ENCODE measurements around the gene CCR1. TPM values are rescaled to one million over a fixed set of nuclear protein-coding genes. Genes with fewer than 3 reads are reported as not detected.

CCR1 gene
- total and polyA plus RNA-seq, 2 of the 4 experiments (the other 2 are of a cell fraction), result not detected

DNA sequence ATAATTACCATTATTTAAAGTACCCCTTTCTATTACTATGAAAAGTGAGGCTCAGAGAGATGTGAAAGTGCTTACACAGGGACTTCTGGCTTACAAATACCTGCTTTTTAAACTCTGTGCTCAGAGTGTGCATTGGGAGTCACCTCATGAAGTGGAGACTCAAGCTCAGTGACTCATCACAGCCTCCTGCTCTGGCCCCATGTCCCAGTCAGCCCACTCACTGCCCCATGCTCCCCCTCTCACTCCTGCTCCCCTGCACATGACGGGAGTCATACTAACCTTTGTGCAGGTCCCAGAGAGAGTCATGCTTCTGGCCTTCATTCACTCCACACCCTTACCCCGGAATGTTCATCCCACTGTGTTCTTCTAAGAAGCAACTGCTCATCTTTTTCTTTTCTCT lies 20.2 kb downstream of the CCR1 start:
- H2BK15ac ChIP-seq (ENCODE audit: low read depth, low read length), result no peak overlapping the region
- H2AFZ ChIP-seq (replicated peaks; ENCODE audit: low read length, poor library complexity), result peak overlapping the region; percentile 37
- DNase-seq, result peak; percentile 58
- no peak overlapping the region for H3K14ac ChIP-seq (replicated peaks; ENCODE audit: low read depth, low read length)
- no peaks in the 10 kb centered on the region for H3K4me1 ChIP-seq (ENCODE audit: control insufficient read depth, insufficient read depth, low read length)
- BruUV-seq (replicated peaks), result no TSS peak
- no peak overlapping the region for H3K18ac ChIP-seq (ENCODE audit: low read depth, low read length)
- H3K4me2 ChIP-seq (ENCODE audit: low read depth, low read length), result no peak overlapping the region
- H3K36me3 ChIP-seq (ENCODE audit: control insufficient read depth, insufficient read depth, low read length), result no peaks in the 10 kb centered on the region
- H3K4me3 ChIP-seq (ENCODE audit: insufficient read depth, low read depth, low read length), result no peak overlapping the region
- no peak overlapping the region for H4K8ac ChIP-seq (ENCODE audit: low read depth in 2 of 2, low read length in 2 of 2)
- peaks cover 2% of the 10 kb centered on the region; the same call in 1 of the 2 replicates for H3K9me3 ChIP-seq (ENCODE audit: control insufficient read depth, insufficient read depth, low read length)
- H4K91ac ChIP-seq (ENCODE audit: insufficient read depth, low read depth, low read length), result no peak overlapping the region
- TF ChIP-seq, protein P1, sequence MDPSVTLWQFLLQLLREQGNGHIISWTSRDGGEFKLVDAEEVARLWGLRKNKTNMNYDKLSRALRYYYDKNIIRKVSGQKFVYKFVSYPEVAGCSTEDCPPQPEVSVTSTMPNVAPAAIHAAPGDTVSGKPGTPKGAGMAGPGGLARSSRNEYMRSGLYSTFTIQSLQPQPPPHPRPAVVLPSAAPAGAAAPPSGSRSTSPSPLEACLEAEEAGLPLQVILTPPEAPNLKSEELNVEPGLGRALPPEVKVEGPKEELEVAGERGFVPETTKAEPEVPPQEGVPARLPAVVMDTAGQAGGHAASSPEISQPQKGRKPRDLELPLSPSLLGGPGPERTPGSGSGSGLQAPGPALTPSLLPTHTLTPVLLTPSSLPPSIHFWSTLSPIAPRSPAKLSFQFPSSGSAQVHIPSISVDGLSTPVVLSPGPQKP (IDR thresholded peaks at IDR 0.05; ENCODE audit: borderline replicate concordance, low read depth, low read length), result no peak
- TF ChIP-seq POLR2A (IDR thresholded peaks at IDR 0.05; ENCODE audit: low read depth, low read length) (no peak), RCOR1 (IDR thresholded peaks at IDR 0.05; ENCODE audit: insufficient replicate concordance, low read length) (no peak), NFE2L2 (IDR thresholded peaks at IDR 0.05; ENCODE audit: low read depth, low read length) (no peak), BHLHE40 (IDR thresholded peaks at IDR 0.05; ENCODE audit: low read depth, low read length) (0 out of 2 replicates have a peak, but pooled peaks have one; percentile 13), SMC3 (IDR thresholded peaks at IDR 0.05; ENCODE audit: low read depth, low read length) (no peak)
- TF ChIP-seq, protein P2, sequence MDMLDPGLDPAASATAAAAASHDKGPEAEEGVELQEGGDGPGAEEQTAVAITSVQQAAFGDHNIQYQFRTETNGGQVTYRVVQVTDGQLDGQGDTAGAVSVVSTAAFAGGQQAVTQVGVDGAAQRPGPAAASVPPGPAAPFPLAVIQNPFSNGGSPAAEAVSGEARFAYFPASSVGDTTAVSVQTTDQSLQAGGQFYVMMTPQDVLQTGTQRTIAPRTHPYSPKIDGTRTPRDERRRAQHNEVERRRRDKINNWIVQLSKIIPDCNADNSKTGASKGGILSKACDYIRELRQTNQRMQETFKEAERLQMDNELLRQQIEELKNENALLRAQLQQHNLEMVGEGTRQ (IDR thresholded peaks at IDR 0.05; ENCODE audit: low read depth, low read length), result no peak
- TF ChIP-seq, protein P3, sequence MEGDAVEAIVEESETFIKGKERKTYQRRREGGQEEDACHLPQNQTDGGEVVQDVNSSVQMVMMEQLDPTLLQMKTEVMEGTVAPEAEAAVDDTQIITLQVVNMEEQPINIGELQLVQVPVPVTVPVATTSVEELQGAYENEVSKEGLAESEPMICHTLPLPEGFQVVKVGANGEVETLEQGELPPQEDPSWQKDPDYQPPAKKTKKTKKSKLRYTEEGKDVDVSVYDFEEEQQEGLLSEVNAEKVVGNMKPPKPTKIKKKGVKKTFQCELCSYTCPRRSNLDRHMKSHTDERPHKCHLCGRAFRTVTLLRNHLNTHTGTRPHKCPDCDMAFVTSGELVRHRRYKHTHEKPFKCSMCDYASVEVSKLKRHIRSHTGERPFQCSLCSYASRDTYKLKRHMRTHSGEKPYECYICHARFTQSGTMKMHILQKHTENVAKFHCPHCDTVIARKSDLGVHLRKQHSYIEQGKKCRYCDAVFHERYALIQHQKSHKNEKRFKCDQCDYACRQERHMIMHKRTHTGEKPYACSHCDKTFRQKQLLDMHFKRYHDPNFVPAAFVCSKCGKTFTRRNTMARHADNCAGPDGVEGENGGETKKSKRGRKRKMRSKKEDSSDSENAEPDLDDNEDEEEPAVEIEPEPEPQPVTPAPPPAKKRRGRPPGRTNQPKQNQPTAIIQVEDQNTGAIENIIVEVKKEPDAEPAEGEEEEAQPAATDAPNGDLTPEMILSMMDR (conservative IDR thresholded peaks at IDR 0.05; ENCODE audit: low read depth, low read length), result no peak
- 52% methylated on average over 2 of the region's 2 CpGs; no CpG with 5 or more reads in 1 of the 2 experiments for WGBS, 2 experiments (ENCODE audit: extremely low coverage in 2 of 2, insufficient read length in 1 of 2)
- no peak overlapping the region for H2BK120ac ChIP-seq (ENCODE audit: low read depth, low read length)
- H3K23ac ChIP-seq (ENCODE audit: low read depth, low read length), result no peak overlapping the region
- peak; percentile 32; the same call in 1 of the 2 replicates for ATAC-seq (ENCODE audit: low read depth)
- H3K79me1 ChIP-seq (ENCODE audit: low read depth in 1 of 2, low read length in 2 of 2), result no peaks in the 10 kb centered on the region
- H2BK5ac ChIP-seq (ENCODE audit: low read depth, low read length, poor library complexity, severe bottlenecking), result no peak overlapping the region
- no peak overlapping the region for H2BK20ac ChIP-seq (ENCODE audit: low read depth, low read length)
- H3K9ac ChIP-seq (ENCODE audit: low read depth, low read length), result no peak overlapping the region
- no peak overlapping the region for H4K5ac ChIP-seq (ENCODE audit: low read depth, low read length)
- H3K56ac ChIP-seq (ENCODE audit: extremely low read depth, insufficient read depth, low read length), result no peak overlapping the region
- dilution Hi-C loops (cut with HindIII; ENCODE audit: low sequenced_read_pairs, unreplicated experiment), result no loop called here
- peaks cover 7% of the 10 kb centered on the region for H3K27me3 ChIP-seq (ENCODE audit: control insufficient read depth, insufficient read depth, low read length)
- POLR2A ChIA-PET (ENCODE audit: unreplicated experiment), result no interaction called here
- in situ Hi-C loops (cut with MboI; ENCODE audit: low sequenced_read_pairs), result no loop called here
- no peaks in the 10 kb centered on the region for H4K20me1 ChIP-seq (ENCODE audit: insufficient read depth, low read length)
- no peaks in the 10 kb centered on the region for H3K9me1 ChIP-seq (ENCODE audit: insufficient read depth, low read length)
- CTCF ChIA-PET, result no interaction called here
- intact Hi-C loops (cut with micrococcal nuclease), result no loop called here
- no peak overlapping the region for H3K27ac ChIP-seq (ENCODE audit: insufficient read depth, low read length)
- H2AK5ac ChIP-seq (ENCODE audit: low read depth, low read length), result no peak overlapping the region
- H3K4ac ChIP-seq (ENCODE audit: low read depth, low read length), result no peak overlapping the region
- H2AK9ac ChIP-seq (replicated peaks; ENCODE audit: low read depth, low read length, poor library complexity), result no peak overlapping the region

Measured in IMR-90 (cell line).